CD14-positive monocyte (primary cell): ENCODE results near the gene CFAP410. TPM values are rescaled to one million over a fixed set of nuclear protein-coding genes. Genes with fewer than 3 reads are reported as not detected.

ENCODE experiments used
- DNase-seq, 3 donors: peaks; one replicate each; pipeline ENCODE4 v3.0.0-alpha.2; 2011 to 2022
- H2AFZ ChIP-seq: 2 replicates; pipeline ENCODE4 v1.6.0; 2012; ENCODE audit warnings: mild to moderate bottlenecking, low read depth, low read length, inconsistent platforms; ENCODE audit not compliant: insufficient read depth, poor library complexity, severe bottlenecking
- H3K27ac ChIP-seq, 2 donors: 1 replicate in 1 of 2; 2 replicates in 1 of 2; pipeline ENCODE4 v1.5.1; 2012 to 2013; ENCODE audit warnings: low read length in 2 of 2, control low read depth in 1 of 2, inconsistent platforms in 1 of 2, low read depth in 1 of 2, mild to moderate bottlenecking in 1 of 2
- H3K27me3 ChIP-seq, 2 donors: one replicate each; pipeline versions ENCODE4 v1.6.0 to v1.6.1; 2011 to 2013; ENCODE audit warnings: low read length in 2 of 2; ENCODE audit not compliant: control insufficient read depth in 2 of 2, insufficient read depth in 2 of 2
- H3K36me3 ChIP-seq, 2 donors: replicated peaks in 1 of 2; 1 replicate in 1 of 2; 2 replicates in 1 of 2; pipeline versions ENCODE4 v1.5.1 to v1.6.1; 2012 to 2013; ENCODE audit warnings: low read length in 2 of 2, control low read depth in 1 of 2, inconsistent platforms in 1 of 2, mild to moderate bottlenecking in 1 of 2; ENCODE audit not compliant: insufficient read depth in 2 of 2, control insufficient read depth in 1 of 2
- H3K4me1 ChIP-seq, 2 donors: 1 replicate in 1 of 2; 2 replicates in 1 of 2; pipeline versions ENCODE4 v1.5.1 to v1.6.1; 2012 to 2013; ENCODE audit warnings: low read length in 2 of 2, control low read depth in 1 of 2, inconsistent platforms in 1 of 2, mild to moderate bottlenecking in 1 of 2, moderate library complexity in 1 of 2; ENCODE audit not compliant: insufficient read depth in 2 of 2, control insufficient read depth in 1 of 2
- H3K4me2 ChIP-seq: replicated peaks from 2 replicates; pipeline ENCODE3; 2012; ENCODE audit warnings: low read length, moderate library complexity, mild to moderate bottlenecking; ENCODE audit not compliant: poor library complexity, severe bottlenecking; ENCODE audit errors: extremely low read depth
- H3K4me3 ChIP-seq, 3 experiments: fragments of 200-600 bp in 1 of 3; sonication (generic) in 1 of 3; replicated peaks in 1 of 3; 1 replicate in 2 of 3; 2 replicates in 1 of 3; pipeline ENCODE4 v1.5.1; 2011 to 2013; ENCODE audit warnings: low read length in 3 of 3, mild to moderate bottlenecking in 3 of 3, control low read depth in 2 of 3, low read depth in 2 of 3, inconsistent platforms in 1 of 3, moderate library complexity in 1 of 3
- H3K79me2 ChIP-seq: 2 replicates; pipeline ENCODE4 v1.6.0; 2012; ENCODE audit warnings: mild to moderate bottlenecking, control low read depth, inconsistent platforms, low read length, moderate library complexity; ENCODE audit not compliant: insufficient read depth
- H3K9ac ChIP-seq: 2 replicates; pipeline ENCODE4 v1.6.0; 2017; ENCODE audit warnings: low read length, mild to moderate bottlenecking; ENCODE audit not compliant: insufficient read depth, poor library complexity, severe bottlenecking
- H3K9me3 ChIP-seq, 2 donors: replicated peaks in 1 of 2; 1 replicate in 1 of 2; 2 replicates in 1 of 2; pipeline versions ENCODE4 v1.5.1 to v1.6.1; 2012 to 2013; ENCODE audit warnings: low read length in 2 of 2, control low read depth in 1 of 2; ENCODE audit not compliant: control insufficient read depth in 1 of 2, insufficient read depth in 1 of 2
- H4K20me1 ChIP-seq: 2 replicates; pipeline ENCODE4 v1.6.0; 2012; ENCODE audit warnings: mild to moderate bottlenecking, low read length, control low read depth, moderate library complexity; ENCODE audit not compliant: insufficient read depth
- H3K27ac Mint-ChIP-seq, 7 donors: one replicate each; pipeline ENCODE4 v1.8.0; 2020; ENCODE audit warnings: mild to moderate bottlenecking in 7 of 7, mixed read lengths in 7 of 7, moderate library complexity in 6 of 7, inconsistent platforms in 2 of 7
- H3K27me3 Mint-ChIP-seq, 3 donors: one replicate each; pipeline ENCODE4 v1.8.0; 2021 to 2022; ENCODE audit warnings: low read depth in 3 of 3, mild to moderate bottlenecking in 3 of 3, mixed read lengths in 3 of 3, moderate library complexity in 3 of 3, inconsistent platforms in 1 of 3
- H3K36me3 Mint-ChIP-seq, 2 donors: one replicate each; pipeline ENCODE4 v1.8.0; 2020; ENCODE audit warnings: mixed read lengths in 2 of 2, inconsistent platforms in 1 of 2, mild to moderate bottlenecking in 1 of 2
- H3K4me1 Mint-ChIP-seq: one replicate; pipeline ENCODE4 v1.8.0; 2020; ENCODE audit warnings: mild to moderate bottlenecking, mixed read lengths
- H3K4me3 Mint-ChIP-seq, 2 donors: one replicate each; pipeline ENCODE4 v1.8.0; 2020; ENCODE audit warnings: mild to moderate bottlenecking in 2 of 2, mixed read lengths in 2 of 2, moderate library complexity in 1 of 2
- H3K9me3 Mint-ChIP-seq, 7 donors: one replicate each; pipeline ENCODE4 v1.8.0; 2020 to 2022; ENCODE audit warnings: mixed read lengths in 7 of 7, mild to moderate bottlenecking in 6 of 7, moderate library complexity in 6 of 7, inconsistent platforms in 2 of 7
- WGBS: methylation state at CpG from one replicate; pipeline ENCODE4 v1.1.5; 2013; ENCODE audit warnings: missing lambda C conversion rate; ENCODE audit not compliant: insufficient coverage; 5-methylcytosine and 5-hydroxymethylcytosine counted together
- intact Hi-C, 2 donors: fragments of 100-400 bp; cut with micrococcal nuclease; formaldehyde crosslinking; loops; one replicate each; pipeline versions ENCODE4 v1.15.0 to v1.15.1; 2023
- polyA plus RNA-seq, 3 donors: library from polyadenylated mRNA; depleted of rRNA in 1 of 3; unstranded in 2 of 3; stranded (reverse) in 1 of 3; fragments of 300-500 nt in 2 of 3; fragments of >200 nt in 1 of 3; fragmentation: Illumina TruSeq in 2 of 3; gene quantifications; 1 replicate in 2 of 3; 2 replicates in 1 of 3; pipeline ENCODE4 v1.2.3, GENCODE V29; 2012 to 2021
- TF ChIP-seq, protein P1 (sequence below): fragments of 200-600 bp; IDR thresholded peaks from one replicate; pipeline ENCODE4 v1.8.0; 2022; ENCODE audit warnings: antibody characterized with exemption, mild to moderate bottlenecking

The CFAP410 gene
- polyA plus RNA-seq, 3 donors: 14.8 to 23.5 (median 17.3) TPM

DNA sequence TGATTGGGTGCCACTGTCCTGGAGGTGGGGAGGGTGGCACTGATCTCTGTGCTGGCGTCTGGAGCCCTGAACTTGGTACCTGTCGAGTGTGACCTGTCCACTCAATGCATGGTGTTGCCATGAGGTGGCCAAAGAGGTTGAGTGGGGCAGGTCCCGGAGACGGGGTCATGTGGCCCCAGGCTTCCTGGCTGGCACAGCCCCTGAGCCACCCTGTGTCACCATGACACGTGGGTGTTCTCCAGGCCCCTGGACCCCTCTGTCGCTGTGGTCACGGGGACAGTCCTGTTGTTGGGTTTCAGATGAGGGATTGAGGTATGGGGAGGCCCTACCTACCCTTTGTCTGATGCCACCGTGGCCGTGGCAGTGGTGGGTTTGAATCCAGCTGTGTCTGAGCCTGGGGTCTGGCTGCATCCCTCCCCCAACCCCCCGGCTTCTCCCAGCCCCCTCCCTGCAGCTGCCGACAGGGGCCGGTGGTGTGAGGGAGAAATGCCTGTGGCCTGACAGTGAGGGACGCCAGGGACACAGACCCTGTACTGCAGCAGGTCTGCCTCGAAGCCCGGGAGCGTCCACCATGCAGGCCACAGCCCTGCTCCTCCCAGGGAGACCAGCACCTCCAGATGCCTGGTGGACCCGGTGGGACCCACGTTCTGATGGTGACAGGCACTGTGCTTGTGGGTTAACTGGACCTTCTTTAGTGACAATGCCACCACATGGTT, 26.2 kb upstream of the CFAP410 start:
- H4K20me1 ChIP-seq: peaks cover 46% of the 10 kb centered on the region
- H3K4me1 Mint-ChIP-seq: peaks cover 42% of the 10 kb centered on the region
- H3K27ac ChIP-seq: no peak overlapping the region
- peaks cover 0 to 15% (median 4%) of the 10 kb centered on the region in 3 donors for H3K27me3 Mint-ChIP-seq
- peaks cover 51 to 54% of the 10 kb centered on the region in 2 donors for H3K36me3 ChIP-seq
- peaks cover 0 to 2% (median 1%) of the 10 kb centered on the region in 7 donors for H3K9me3 Mint-ChIP-seq
- no peak overlapping the region for H3K4me3 Mint-ChIP-seq
- no peaks in the 10 kb centered on the region for H3K9me3 ChIP-seq
- 97% methylated on average over 13 of the region's 18 CpGs for WGBS
- no peaks in the 10 kb centered on the region for H3K27me3 ChIP-seq
- no peak overlapping the region for H3K4me3 ChIP-seq
- H3K4me2 ChIP-seq: no peak overlapping the region
- peaks cover 18 to 23% of the 10 kb centered on the region in 2 donors for H3K4me1 ChIP-seq
- no peak overlapping the region for H3K27ac Mint-ChIP-seq
- H3K36me3 Mint-ChIP-seq: peaks cover 56 to 70% of the 10 kb centered on the region in 2 donors
- H3K79me2 ChIP-seq: peaks cover 29% of the 10 kb centered on the region
- TF ChIP-seq, protein P1, sequence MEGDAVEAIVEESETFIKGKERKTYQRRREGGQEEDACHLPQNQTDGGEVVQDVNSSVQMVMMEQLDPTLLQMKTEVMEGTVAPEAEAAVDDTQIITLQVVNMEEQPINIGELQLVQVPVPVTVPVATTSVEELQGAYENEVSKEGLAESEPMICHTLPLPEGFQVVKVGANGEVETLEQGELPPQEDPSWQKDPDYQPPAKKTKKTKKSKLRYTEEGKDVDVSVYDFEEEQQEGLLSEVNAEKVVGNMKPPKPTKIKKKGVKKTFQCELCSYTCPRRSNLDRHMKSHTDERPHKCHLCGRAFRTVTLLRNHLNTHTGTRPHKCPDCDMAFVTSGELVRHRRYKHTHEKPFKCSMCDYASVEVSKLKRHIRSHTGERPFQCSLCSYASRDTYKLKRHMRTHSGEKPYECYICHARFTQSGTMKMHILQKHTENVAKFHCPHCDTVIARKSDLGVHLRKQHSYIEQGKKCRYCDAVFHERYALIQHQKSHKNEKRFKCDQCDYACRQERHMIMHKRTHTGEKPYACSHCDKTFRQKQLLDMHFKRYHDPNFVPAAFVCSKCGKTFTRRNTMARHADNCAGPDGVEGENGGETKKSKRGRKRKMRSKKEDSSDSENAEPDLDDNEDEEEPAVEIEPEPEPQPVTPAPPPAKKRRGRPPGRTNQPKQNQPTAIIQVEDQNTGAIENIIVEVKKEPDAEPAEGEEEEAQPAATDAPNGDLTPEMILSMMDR: no peak
- H3K9ac ChIP-seq: no peak overlapping the region
- no peak overlapping the region for H2AFZ ChIP-seq
- intact Hi-C loops: no loop called here
- DNase-seq: no peak

DNA sequence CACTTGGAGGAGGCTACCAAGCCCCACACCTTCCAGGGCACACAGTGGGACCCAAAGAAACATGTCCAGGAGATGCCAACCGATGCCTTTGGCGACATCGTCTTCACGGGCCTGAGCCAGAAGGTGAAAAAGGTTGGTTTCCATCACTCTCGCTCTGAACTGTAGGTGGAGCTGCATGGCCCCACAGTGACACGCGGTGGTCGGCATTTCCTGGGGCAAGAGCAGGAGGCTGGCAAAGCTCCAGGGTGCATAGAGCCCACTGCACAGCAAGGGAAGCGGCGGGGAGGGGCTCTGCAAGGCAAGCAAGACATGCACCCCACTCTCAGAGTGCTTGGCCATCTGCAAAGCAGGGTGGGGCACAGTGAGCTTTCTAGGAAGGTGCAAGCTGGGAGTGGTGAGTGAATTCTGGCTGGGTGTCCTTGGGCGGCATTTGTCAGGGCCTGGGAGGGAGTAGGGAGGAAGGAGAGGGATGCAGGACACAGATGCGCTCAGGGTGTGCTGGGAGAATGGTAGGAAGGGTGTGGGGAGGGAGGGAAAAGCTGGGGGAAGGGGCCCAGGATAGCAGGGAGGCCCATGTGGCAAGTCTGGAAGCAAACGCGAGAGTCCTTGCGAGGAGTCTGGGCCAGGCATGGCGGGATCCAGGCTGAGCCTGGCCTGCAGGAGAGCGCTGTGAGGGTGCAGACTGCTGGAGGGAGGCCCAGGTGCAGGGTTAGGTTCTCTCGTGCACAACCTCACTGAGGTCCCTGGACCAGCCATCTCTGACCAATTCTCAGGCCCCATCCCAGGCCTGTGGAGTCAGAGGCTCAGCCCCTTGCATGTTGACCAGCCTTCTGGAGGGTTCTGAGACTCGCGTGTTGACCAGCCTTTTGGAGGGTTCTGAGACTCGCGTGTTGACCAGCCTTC, 25.2 kb upstream of the CFAP410 start:
- Histone ChIP-seq H3K27ac (no peak overlapping the region), H4K20me1 (peaks cover 40% of the 10 kb centered on the region), H3K27me3 (no peaks in the 10 kb centered on the region), H2AFZ (no peak overlapping the region), H3K4me1 (peaks cover 26 to 33% of the 10 kb centered on the region in 2 donors), H3K9ac (no peak overlapping the region), H3K36me3 (peaks cover 47 to 49% of the 10 kb centered on the region in 2 donors), H3K4me3 (no peak overlapping the region), H3K4me2 (no peak overlapping the region), H3K9me3 (no peaks in the 10 kb centered on the region), H3K79me2 (peaks cover 29% of the 10 kb centered on the region)
- H3K27me3 Mint-ChIP-seq: peaks cover 0 to 15% (median 4%) of the 10 kb centered on the region in 3 donors
- peak overlapping the region in 2 of 7 donors; percentile 20 to 77 for H3K27ac Mint-ChIP-seq
- peaks cover 50% of the 10 kb centered on the region for H3K4me1 Mint-ChIP-seq
- intact Hi-C loops: no loop called here
- WGBS: 86% methylated on average over 17 of the region's 22 CpGs
- H3K4me3 Mint-ChIP-seq: no peak overlapping the region
- TF ChIP-seq, protein P1: no peak
- H3K36me3 Mint-ChIP-seq: peaks cover 52 to 64% of the 10 kb centered on the region in 2 donors
- DNase-seq: no peak
- peaks cover 0 to 2% (median 1%) of the 10 kb centered on the region in 7 donors for H3K9me3 Mint-ChIP-seq
